D341Med (cell line): Measurements from ENCODE around the gene RXRG.

Experiments used
- DNase-seq: peaks from one replicate; pipeline ENCODE4 v3.0.0; 2012; ENCODE audit warnings: low spot score

RXRG gene

GRCh38 chr1:165449131-165449530, 4.2 kb upstream of the RXRG start:
- no peak for DNase-seq

DNA sequence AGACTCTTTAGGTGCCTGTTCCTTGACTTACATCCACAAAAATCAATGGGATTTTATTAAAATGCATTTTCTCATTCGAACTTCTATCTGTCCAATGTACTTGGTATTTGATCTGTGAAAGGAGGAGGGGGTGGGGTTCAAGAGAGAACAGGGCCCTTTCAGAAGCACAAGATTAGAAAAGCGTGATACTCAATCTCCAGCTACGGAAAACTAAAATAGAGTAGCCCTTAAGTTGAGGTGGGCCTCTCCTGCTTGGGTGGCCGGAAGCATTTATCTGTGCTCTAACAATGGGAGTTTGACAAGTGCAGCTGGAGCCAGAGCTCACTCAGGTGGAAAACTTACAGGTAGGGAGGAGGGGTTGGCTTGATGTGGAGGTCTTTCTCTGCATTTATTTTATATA, 462 bp upstream of the RXRG start:
- DNase-seq = no peak

DNA sequence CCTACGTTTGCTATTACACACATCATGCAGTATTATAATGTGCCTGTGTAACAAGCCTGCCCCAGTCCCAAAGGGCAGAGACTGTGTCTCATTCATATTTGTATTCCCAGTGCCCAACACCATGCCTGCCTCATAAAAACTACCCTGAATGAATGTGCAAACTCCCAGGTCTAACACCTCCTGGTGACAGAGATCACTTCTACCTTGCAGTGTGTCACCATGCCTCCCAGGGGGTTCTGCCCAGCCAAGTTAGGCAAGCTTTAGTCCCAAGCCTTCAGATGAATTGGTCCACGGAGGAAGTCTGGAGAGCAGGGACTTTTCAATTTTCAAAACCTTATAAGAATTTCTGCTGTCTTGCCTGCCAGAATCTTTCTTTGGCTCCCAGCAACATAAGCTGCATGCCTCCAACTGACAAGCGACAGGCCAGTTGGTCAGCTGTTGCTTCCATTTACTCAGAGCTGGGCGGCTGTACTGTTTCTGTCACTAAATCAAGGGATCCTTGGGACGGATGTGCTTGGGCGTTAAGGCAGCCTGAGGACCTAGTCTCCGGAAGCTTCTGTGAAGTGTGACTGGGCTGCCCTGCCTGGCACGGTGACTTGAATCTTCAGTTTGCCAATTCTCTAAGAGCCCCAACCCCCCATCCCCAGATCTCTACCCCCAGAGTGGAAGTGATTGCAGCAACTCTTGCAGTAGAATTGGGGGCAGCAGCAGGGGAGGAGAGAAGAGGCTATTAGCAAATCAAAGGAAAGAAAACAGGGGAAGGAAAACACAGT, 1.2 kb downstream of the RXRG start:
- no peak for DNase-seq

GRCh38 chr1:165442653-165443052, 2.3 kb downstream of the RXRG start:
- no peak for DNase-seq

- no peak for DNase-seq
Measured at GRCh38 chr1:165442053-165442452, 2.9 kb downstream of the RXRG start.

DNA sequence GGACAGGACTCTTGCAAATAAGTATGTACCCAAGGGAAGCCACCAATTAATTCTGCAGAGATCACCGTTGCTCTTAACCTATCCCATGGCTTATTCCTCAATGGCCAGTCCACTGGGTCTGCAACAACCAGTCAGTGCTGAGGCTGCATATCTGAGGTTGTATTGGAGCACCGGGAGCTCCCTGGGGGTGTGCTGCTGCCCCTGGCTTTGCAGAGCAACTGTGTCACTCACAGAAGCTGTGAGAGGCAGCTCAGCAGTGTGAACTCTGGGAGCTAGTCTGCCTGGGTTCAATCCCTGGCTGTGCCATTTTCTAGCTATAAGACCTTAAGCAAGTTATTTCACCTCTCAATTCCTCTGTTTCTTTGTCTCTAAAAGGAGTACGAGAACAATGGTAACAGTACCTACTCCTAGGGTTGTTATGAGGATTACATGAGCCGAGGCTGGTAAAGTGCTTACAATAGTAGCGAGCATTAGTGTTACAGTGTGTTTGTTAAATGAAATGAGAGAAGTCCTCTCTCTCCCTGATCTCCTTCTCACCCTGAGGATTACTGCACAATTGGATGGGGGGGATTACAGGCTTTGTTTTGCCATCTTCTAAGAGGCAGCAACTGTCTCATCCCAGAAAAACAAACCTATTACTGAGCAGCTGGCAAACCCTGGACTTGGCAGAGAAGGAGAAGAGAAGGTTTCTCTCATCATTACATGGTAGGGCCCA, 3.6 kb downstream of the RXRG start:
- peak; percentile 80 for DNase-seq

DNA sequence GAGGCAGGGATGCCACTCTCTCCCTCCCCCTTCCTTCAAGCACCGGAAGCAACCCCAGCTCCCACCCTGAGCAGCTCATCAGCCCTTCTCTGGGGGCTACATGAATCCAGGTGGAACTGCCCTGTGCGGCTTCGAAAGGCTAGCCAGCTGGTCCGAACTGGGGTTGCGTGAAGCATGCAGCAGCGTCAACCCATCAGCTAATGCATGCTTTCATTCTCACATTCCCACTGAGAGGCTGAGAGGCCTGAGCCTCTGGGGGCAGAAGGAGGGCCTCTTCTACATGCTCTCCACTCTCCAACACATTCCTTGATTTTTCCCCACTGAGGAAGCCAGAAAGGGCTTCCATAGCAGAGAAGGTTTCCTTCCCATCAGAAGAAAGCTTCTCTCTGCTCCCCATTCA, 5.6 kb downstream of the RXRG start:
- peak; percentile 66 for DNase-seq

- DNase-seq = no peak
Measured at GRCh38 chr1:165436994-165437393, 7.9 kb downstream of the RXRG start.

GRCh38 chr1:165435801-165436200, 9.1 kb downstream of the RXRG start:
- DNase-seq = no peak

DNA sequence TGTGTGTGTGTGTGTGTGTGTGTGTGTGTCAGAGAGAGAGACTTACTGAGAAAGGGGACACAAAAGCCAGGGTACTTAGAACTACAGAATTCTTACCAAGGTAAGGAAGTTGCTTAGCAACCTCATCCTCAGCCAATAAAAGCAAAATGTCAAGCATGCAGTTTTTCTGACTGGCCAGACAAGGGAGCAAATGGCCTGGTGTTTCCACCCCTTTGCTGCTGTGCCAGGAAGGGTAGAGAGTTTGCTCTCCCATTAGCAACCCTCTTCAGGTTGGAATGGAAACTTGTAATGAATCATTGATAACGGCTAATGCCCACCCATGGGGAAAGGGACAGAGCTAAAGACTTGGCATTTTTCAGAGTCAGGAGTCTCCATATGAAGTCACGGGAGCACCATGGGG, 10.6 kb downstream of the RXRG start:
- no peak for DNase-seq

GRCh38 chr1:165431079-165431478, 13.8 kb downstream of the RXRG start:
- no peak for DNase-seq

- no peak for DNase-seq
Measured at GRCh38 chr1:165426745-165427144, 18.2 kb downstream of the RXRG start.

DNA sequence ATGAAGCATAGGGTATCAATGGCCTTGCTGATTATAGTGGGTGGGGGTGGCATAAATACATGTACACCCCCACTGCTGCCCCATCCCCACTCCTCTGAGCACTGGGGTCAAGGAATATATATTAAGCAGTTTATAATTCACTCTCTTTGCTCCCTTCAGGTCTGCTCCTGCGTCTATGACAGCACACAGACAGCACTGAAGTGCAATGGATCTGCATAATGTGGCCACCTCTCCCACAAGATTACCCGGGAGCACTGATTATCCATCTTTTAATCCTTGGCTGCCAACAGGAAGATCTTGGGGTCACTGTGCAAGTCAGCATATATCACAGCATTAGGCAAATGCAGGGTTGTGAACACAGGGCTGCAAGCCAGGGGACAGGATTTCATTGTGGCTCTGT, 19.3 kb downstream of the RXRG start:
- DNase-seq = no peak

DNA sequence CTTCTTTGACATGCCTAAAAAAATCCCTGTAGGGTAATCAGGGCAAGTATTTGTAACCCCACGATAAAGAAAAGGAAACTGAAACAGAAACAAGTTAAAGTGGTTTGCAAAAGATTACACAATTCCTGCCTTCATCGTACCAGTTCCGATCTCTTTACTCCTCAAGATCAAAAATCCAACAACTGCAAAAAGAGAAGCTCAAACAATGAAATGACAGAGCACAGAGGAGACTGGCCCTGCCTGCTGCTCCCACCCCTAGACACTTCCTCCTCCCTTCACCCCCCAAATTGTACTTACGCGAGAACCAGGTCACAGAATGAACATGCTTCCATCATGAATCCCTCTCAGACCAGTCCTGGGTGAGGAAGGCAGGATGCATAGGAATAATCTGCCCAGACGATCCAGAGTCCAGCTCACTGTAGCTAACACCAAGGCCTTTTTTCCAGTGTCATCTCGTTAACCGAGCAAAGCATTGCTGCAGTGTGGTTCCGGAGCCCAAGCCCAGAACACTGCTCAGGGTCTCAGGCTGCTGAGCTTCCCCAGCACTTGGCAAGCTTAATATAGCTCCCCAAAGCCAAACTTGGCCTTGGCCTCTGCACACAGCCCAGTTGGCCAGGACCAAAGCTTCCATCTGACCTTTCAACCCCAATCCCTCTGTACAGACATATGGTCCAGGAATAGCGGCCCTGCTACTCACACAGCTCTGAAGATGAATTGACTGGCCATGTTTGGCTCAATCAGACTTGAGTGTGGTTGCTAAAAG, 20.3 kb downstream of the RXRG start:
- DNase-seq = no peak

- no peak for DNase-seq
Measured at GRCh38 chr1:165423136-165423535, 21.8 kb downstream of the RXRG start.

GRCh38 chr1:165420655-165421054, 24.3 kb downstream of the RXRG start:
- DNase-seq = no peak

DNA sequence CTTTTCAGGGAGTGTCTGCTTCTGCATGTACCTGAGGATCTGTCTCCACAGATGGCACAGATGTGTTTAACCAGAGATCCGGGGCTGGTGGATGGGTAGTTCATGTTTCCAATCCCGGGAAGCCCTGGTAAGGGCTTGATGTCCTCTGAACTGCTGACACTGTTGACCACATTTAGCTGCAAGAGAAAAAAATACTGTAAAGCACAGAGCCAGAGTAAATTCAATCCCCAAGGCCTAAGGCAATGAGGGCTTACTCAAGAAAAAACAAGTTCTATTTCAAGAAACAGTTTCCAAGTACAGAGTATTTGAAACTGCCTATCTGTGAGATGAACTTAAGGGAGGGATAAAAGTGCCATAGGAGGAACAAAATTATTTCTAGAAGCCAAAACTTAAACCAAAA, 25.1 kb downstream of the RXRG start:
- no peak for DNase-seq

DNA sequence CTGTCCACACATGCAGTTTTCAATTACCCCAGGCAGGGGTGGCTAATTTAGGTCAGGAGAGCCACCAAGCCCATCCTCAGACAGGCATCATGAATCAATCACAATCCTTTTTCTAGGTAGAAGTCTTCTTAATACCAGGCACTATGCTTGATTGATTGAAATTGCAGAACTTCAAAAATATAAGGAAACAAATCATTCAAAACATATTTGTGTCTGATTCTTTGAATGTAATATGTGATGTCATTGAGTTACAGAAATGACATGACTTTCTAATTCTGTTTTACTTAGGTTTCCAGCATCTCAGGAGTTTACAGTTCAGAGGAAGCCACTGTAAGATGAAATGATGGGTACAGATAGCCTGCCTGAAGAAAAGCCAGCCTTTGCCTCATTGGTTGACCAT, 26.7 kb downstream of the RXRG start:
- no peak for DNase-seq

GRCh38 chr1:165416876-165417275, 28.1 kb downstream of the RXRG start:
- DNase-seq = no peak

DNA sequence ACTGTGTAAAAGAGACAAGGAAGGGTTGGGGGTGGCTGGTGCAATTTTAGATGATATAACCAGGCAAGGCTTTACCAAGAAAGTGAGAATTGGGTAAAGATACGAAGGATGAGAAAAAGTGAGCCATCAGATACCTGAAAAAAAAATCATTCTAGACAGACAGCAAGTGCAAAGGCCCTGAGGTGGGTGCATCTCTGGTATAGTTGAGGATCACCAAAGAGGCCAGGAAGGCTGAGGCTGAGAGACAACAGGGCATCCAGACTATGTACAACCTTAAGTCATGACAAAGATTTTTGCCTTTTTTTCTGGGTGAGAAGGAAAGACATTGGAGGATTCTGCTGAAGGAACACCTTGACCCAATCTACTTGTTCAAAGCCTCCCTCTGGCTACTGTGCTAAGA, 29.9 kb downstream of the RXRG start:
- no peak for DNase-seq

DNA sequence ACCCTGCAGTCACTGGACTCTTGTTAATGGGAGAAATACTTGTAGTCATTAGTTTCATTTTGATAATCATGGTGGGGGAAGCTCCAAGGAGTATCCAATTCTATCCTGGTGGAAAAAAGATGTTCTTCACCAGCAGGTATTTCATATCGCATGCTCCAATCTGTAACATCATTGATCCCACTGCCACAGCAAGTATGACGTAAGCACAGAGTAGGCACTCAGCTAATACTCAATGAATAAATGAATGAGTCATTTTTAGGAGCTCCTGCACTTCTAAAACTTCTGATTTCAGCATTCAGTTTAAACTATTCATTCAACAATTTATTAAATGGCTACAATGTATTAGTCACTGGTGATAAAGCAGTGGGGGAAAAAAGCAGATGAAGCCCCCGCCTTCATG, 30.3 kb downstream of the RXRG start:
- no peak for DNase-seq

GRCh38 chr1:165411396-165411795, 33.5 kb downstream of the RXRG start:
- no peak for DNase-seq
